ENCODE results near the gene CACNG6.
"Not testable (repeated sequence)": the region's sequence is repeated elsewhere in the genome, so short reads cannot be mapped to it uniquely, and the experiment has no call there.

CACNG6 gene

DNA sequence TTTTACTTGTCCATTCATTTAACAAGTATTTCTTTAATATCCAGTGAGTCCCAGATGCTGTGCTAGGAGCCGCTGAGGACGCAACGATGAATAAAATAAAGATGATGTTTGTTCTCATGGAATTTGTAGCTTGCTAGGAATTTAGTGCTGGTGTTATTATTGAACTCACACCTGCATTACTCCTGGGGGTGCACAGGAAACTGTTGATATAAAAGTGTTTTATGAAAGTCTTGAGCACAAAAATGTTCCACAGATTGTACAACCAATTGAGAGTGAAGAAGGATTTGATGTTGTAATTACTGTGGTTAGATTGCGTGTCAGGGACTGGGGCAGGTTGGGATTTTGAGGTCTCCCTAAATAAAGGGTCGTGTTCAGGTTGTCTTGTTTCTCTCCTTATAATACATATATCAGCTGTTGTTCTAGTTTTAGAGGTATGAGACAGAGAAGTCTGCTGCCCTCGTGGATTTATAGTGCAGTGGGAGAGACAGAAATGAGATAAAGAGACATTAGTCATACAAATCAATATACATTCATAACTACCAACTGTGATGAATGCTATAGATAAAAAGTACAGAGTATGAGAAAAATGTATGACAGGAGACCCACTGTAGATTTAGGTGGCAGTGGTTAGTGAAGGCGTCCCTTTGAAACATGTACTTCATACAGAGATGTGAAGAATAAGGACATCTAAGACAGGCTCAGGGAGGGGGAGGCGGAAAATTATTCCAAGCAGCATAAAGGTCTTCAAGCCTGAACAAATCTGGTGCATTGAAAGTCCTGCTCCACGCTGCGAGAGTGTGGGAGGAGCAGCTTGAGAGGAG lies 11.3 kb downstream of the CACNG6 start:
- DNase-seq, result no peak

DNA sequence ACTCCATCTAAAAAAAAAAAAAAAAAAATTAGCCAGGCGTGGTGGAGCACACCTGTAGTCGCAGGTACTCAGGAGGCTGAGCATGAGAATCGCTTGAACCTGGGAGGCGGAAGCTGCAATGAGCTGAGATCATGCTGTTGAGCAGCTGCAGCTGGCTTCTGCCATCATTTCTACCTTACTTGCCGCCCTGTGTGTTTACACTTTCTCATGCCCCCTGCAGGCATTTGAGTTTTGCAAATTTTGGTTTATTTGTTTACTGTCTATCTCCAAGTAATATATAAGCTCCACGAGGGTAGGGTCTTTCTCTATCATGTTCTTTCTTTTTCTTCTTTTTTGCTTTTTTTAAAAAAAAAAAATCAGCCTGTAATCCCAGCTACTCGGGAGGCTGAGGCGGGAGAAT lies 18.0 kb downstream of the CACNG6 start:
- no peak for DNase-seq

DNA sequence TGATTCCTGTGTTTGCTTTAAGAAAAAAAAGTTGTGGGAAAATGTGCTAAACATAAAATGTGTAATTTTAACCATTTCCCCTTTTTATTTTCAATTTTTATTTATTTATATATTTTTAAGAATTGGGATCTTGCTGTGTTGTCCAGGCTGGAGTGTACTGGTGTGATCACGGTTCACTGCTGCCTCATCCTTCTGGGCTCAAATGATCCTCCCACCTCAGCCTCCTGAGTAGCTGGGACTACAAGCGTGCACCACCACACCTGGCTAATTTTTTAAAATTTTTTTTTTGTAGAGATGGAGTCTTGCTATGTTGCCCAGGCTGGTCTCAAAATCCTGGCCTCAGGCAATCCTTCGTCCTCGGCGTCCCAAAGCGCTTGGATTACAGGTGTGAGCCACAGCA lies 19.0 kb downstream of the CACNG6 start:
- no peak for DNase-seq

DNA sequence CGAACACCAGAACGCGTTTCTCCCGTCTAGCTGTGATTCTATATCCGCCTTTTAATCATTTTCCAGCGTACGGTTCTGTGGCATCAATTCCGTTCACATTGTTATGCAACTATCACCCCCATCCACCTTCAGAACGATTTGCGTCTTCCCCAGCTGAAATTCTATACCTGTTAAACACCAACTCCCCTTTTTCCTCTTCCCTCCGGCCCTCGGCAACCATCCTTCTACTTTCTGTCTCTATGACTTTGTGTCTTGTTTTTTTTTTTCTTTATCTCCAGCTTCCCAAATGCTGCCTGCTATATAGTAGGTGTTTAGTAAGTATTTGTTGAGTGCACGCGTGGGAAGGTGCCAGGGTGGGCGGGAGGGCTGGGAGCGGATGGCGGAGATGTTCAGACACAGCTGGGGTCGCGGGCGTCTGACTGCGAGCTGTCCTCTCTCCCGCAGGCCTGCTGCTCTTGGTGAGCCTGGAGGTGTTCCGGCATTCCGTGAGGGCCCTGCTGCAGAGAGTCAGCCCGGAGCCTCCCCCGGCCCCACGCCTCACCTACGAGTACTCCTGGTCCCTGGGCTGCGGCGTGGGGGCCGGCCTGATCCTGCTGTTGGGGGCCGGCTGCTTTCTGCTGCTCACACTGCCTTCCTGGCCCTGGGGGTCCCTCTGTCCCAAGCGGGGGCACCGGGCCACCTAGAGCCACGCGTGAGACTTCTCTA lies 20.2 kb downstream of the CACNG6 start:
- DNase-seq, result no peak

DNA sequence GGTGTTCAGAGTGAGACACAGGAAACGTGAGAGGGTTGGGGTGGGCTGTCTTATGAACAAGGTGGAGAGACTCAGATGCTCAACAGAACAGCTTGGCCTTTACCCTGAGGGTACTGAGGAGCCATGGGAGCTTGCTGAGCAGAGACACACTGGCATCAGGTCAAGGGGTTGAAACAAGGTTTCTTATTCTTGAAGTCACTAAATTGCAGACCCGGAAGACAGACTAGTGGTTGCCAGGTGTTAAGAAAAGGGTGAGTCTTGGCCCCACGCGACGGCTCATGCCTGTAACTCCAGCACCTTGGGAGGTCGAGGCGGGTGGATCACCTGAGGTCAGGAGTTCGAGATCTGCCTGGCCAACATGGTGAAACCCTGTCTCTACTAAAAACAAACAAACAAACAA lies 22.4 kb downstream of the CACNG6 start:
- no peak for DNase-seq

DNA sequence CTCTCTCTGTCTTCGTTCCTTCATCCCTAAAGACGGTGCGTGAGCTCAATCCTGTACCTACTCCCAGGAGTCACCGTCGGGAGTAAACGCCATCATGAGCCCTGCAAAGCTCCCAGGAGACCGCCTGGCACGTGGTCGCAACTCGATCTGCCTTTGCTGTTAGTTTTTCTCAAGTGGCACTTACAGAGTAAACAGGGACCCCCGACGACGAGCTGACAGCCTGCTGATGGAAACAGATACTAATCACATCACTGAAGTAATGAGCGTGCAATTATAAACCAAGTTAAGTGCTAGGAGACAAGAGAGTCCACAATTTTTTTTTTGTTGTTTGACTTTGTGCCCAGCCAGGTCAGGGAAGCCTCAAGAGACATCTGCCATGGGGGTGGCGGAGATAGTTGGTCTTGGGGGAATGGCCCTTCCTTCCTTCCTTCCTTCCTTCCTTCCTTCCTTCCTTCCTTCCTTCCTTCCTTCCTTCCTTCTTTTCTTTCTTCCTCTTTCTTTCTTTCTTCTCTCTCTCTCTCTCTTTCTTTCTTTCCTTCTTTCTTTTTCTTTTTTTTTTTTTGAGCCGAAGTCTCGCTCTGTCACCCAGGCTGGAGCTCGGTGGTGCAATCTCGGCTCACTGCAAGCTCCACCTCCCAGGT lies 23.6 kb downstream of the CACNG6 start:
- DNase-seq, result no peak

DNA sequence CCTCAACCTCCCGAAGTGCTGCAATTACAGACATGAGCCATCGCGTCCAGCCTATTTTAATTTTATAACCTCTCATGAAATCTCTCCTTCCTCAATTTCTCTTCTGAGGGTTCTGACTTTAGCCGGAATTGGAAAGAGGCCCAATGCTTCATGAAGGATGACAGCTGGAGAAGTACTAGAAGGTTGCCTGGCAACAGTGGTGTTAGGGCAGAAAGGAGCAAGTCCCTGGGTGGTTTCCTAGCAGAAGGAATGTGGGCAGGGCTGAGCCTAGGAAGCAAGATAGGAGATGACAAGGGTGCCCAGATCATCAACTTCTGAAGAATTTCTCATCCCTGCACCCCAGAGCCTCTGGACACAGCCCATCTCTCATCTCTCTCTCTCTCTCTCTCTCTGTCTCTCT lies 25.8 kb downstream of the CACNG6 start:
- no peak for DNase-seq

DNA sequence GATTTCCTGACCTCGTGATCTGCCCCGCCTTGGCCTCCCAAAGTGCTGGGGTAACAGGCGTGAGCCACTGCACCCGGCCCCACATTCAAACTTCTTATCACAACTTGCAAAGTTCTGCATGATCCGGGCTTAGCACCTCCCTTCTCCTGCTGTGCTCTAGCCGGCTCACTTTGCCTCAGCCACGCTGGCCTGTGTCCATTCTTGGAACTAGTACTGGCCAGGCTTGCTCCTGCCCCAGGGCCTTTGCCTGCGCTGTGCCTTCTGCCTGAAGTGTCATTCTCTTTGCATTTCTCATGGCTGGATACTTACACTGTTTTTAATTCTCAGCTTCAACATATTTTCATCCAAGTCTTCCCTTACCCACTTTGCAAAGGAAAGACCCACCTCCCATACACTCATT lies 29.9 kb downstream of the CACNG6 start:
- no peak for DNase-seq

DNA sequence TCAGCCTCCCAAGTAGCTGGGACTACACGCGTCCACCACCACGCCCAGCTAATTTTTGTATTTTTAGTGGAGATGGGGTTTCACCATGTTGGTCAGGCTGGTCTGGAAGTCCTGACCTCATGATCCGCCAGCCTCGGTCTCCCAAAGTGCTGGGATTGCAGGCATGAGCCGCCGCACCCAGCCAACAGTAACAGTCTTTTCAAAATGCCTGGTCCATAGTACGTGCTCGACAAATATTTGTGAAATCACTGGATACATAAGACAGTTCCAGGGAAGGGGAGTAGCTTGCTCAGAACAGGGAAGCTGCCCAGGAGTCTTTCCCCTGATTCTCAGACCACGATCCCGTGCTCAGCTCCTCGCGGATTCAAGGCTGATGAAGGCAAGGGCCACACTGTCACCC lies 30.5 kb downstream of the CACNG6 start:
- no peak for DNase-seq

DNA sequence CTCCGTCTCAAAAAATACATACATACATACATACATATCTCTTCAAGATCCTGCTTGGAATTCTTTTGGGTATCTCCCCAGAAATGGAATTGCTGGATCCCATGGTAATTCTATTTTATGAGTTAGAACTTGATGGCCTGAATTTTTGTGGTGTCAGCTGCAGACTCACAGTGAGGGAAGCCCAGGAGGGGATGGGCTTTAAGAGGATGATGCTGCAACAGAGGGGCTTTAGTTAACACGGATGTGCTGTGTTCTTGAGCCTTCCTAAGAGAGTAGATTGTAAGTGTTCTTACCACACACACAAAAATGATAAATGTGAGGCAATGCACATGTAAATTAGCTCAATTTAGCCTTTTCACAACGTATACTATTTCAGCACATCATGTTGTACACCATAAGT lies 31.8 kb downstream of the CACNG6 start:
- DNase-seq, result no peak

DNA sequence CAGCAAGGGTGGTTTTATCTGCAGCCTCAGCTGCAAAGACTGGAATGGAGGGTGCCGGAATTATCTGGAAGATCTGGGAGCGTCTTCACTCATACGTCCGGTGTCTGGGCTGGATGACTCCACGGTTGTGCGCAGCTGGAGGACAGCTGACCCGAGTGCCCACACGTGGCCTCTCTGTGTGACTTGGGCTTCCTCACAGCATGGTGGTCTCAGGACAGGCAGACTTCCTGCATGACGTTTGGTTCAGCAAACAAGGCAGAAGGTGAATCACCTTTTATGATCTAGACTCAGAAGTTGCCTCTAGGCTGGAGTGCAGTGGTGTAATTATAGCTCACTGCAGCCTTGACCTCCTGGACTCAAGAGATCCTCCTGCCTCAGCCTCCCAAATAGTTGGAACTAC lies 33.2 kb downstream of the CACNG6 start:
- DNase-seq, result no peak

DNA sequence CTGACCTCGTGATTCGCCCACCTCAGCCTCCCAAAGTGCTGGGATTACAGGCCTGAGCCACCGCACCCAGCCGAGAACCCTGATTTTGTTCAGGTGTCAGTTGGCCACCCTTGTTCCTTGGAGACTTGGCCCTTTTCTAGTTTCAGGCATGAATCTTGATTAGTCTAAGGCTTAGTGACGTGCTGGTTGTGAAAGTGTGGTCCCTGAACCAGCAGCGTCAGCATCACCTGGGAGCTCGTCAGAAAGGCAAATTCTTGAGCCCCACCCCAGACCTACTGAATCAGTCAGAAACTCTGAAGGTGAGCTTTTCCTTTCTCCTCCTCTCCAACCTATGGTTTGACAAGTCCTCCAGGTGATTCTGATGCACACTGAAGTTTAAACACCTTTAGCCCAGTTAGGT lies 35.2 kb downstream of the CACNG6 start:
- no peak for DNase-seq

DNA sequence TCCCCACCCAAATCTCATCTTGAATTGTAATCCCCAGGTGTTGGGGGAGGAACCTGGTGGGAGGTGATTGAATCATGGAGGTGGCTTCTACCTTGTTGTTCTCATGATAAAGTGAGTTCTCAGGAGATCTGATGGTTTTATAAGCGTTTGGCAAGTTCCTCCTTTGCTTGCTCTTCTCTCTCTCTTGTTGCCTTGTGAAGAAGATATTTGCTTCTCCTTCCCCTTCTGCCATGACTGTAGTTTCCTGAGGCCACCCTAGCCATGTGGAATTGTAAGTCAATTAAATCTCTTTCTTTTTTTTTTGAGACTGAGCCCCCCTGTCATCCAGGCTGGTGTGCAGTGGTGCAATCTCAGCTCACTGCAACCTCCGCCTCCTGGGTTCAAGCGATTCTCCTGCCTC lies 37.9 kb downstream of the CACNG6 start:
- no peak for DNase-seq

DNA sequence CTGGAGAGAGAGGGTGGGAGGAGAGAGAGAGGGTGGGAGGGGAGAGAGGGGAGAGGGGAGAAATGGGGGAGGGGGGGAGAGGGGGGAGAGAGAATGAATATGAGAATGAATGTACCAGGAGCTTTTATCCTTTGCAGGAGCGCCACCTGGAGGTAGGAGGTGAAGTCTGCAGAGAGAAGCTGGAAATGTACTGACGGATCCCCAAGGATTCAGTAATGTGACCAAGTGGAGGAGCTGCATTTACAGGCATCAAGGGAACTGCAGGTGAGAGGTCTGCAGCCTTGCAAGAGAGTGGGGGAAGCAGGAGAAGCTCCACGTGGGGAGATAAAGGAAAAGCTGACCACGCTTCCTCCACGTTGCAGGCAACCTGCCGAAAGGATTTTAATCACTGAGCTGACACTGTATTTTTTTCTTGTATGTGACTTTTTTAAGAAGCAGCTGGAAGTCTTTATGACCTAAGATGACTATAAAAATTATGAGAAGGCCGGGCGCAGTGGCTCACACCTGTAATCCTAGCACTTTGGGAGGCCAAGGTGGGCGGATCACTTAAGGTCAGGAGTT lies 38.6 kb downstream of the CACNG6 start:
- no peak for DNase-seq

DNA sequence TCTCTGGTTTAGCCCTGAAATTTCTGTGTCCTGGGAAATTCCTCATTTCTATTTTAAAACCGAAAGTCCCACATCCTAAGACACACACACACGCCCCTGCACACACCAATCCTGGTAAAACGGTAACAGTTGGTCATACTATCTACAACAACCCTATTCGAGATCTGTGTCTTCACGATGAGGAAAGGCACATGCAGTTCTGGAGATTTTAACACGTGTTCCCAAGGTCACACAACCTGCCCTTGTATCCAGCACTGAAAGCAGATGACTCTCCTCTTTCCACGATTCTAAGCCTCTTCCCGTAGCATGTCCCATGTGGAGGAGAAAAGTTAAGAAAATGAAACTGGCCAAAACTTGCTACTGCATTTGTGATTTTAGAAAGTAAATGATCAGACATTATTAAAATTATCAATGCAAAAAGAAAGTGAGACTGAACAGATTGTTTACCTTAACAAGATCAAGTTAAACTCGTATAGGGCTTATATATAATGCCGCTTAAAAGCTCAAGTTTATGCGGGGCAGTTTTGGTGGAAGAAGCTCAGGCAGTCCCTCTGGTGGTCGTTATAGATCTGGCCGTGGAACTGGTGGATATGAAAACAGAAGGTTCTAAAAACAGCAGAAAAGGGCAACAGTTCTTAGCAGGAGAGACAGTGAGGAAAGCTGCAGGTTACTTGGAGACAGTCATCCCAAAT lies 39.6 kb downstream of the CACNG6 start:
- no peak for DNase-seq

DNA sequence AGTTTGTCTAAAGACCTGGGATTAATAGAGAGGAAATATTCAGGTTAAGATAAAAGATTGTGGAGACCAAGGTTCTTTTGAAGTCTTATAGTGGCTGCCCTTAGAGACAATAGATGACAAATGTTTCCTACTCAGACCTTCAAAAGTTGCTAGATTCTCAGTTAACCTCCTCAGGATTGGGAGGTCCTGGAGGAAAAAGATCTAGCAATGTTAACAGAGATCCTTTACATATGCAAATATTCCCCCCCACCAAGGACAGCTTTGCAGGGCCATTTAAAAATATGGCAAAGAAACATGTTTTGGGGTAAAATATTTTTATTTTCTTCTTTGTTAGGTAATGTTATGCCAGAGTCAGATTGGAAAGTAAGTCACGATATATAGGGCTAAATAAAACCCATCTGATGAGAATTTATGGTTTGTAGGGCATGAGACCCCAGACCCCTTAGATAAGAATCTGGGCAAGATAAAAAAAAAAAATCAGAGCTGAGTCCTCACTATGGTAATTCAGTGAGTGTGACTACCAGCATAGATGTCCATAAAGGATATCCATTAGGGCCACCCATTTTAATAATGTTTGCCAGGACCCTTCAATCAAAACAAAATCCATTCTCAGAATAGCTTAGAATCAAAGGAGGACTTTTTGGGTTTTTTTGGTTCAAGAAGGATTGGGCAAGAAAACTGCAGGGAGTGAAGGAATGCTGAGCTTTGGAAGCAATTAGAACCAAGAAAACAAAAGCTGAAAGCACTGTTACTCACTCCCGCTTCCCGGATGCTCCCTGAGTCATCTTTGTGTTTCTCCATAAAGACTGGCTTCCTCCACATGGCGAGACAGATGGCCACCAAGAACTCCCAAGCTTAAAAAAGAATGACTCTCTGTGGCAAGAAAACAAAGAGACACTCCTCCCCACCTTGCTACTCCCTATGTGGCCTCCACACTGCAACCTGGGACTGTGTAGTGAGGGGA lies 44.1 kb downstream of the CACNG6 start:
- no peak for DNase-seq

DNA sequence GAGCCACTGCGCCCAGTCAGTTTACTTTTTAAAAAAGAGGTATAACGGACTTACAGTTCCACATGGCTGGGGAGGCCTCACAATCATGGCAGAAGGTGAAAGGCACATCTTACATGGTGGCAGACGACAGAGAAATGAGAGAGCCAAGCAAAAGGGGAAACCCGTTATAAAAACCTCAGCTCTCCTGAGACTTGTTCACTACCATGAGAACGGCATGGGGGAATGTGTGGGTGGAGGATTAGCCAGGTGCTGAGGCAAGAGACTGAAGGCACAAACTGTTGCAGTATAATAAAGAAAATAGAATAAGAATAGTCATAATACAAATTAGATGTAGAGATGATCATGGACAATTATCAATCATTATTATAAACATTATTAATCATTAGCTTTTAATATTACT lies 45.1 kb downstream of the CACNG6 start:
- not testable (repeated sequence) for DNase-seq

DNA sequence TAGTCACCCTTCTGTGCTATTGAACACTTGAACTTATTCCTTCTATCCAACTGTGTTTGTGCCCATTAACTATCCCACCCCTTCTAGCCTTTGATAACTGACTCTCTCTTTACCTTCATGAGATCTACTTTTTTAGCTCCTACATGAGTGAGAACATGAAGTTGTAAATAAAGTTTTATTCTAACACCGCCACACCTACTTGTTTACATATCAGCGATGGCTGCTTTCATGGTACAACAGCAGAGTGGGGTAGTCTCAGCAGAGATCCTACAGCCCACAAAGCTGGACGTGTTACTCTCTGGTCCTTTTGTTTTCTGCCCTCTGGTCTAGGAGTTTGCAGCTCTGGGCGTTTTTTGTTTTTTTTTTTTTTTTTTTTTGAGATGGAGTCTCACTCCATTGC lies 48.6 kb downstream of the CACNG6 start:
- DNase-seq, result no peak

DNA sequence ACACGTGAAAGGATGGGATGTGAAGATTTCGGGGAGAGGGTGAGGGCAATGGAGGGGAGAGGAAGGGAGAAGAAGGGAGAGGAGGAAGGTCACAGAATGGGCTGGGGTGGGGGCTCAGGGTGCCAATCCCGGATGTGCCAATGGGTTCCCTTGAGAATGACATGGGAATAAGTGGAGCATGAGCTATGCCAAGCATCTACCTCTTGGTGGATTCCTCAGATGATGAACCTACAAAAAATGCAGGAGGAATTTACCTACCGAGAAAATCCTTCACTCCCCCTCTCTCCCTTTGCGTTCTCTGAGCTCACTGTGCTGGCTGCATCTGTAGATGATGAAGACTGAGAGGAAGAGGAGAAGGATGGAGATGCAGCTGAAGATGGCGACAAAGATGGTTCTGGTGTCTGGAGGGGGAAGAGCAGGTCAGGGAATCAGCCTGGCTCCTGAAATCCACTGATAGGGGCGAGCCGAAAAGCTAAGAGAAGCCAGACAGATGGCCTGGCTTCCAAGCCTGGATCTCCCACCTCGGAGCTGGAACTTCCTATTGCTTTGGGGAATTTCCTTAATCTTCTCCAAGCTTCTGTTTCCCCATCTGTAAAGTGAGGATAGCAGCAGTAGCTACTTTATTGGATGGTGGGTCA lies 50.7 kb downstream of the CACNG6 start:
- DNase-seq, result no peak

DNA sequence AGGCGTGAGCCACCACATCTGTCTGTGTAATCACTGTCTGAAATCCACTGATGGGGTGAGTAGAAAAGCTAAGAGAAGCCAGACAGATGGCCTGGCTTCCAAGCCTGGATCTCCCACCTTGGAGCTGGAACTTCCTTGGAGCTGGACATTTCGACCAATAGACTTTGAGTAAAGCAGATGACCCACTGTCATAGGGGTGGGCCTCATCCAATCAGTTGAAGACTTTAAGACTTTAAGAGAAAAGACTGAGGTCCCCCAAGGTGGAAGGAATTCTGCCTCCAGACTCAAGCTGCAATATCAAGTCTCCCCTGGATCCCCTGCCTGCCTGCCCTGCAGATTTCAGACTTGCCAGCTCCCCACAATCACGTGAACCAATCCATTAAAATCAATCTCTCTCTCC lies 51.6 kb downstream of the CACNG6 start:
- no peak for DNase-seq

DNA sequence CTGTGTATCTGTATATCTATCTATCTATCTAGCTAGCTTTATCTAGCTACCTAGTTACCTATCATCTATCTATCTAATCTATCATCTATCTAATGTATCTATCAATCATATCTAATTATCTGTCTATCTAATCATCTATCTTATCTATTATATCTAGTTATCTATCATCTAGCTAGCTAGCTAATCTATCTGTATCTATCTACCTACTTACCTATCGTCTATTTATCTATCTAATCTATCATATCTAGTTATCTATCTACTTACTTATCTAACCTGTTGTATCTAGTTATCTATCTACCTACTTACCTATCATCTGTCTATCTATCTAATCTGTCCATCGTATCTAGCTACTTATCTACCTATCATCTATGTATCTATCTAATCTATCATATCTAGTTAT lies 54.3 kb downstream of the CACNG6 start:
- DNase-seq, result no peak
